ENCODE results near the gene PCGF6.
"Not testable (repeated sequence)": the region's sequence is repeated elsewhere in the genome, so short reads cannot be mapped to it uniquely, and the experiment has no call there.

The PCGF6 gene

DNA sequence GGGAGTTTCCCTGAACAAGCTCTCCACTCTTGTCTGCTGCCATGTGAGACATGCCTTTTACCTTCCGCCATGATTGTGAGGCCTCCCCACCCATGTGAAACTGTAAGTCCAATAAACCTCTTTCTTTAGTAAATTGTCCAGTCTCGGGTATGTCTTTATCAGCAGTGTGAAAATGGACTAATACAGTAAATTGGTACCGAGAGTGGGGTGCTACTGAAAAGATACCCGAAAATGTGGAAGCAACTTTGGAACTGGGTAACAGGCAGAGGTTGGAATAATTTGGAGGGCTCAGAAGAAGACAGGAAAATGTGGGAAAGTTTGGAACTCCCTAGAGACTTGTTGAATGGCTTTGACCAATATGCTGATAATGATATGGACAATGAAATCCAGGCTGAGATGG, 92.0 kb downstream of the PCGF6 start:
- not testable (repeated sequence) for H2AFZ ChIP-seq (ENCODE audit: low read length, unreplicated experiment); H3K4me1 ChIP-seq (ENCODE audit: control insufficient read depth, insufficient read depth, low read length, unreplicated experiment); H3K27me3 ChIP-seq (ENCODE audit: insufficient read depth, low read length); H3K36me3 ChIP-seq (ENCODE audit: insufficient read depth, low read length); H3K4me3 ChIP-seq (ENCODE audit: low read depth, low read length); H3K79me2 ChIP-seq (ENCODE audit: control insufficient read depth, insufficient read depth, low read length, unreplicated experiment); H3K27ac ChIP-seq (ENCODE audit: low read depth, low read length)

DNA sequence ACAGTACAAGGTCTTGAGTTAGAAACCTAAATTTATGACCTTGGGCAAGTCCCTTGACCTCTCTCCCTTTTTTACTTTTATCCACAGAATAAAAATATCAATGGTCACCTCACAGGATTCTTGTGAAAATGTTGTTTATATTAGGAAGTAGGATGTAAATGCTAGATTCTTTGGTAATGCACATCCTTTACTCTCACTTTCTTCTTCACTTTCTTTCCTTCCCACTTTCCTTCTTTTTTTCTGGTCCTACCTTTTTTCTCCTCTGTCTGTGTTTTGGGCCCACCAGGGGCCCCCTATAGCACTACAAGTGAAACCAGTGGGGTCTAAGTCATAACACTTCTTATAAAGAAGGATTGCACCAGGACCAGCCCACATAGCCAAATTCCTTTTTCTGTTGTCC, 93.1 kb downstream of the PCGF6 start:
- Histone ChIP-seq H3K4me3 (ENCODE audit: low read depth, low read length) (no peak overlapping the region), H3K4me1 (ENCODE audit: control insufficient read depth, insufficient read depth, low read length, unreplicated experiment) (peaks cover 4% of the 10 kb centered on the region), H3K27ac (ENCODE audit: low read depth, low read length) (no peak overlapping the region), H3K27me3 (ENCODE audit: insufficient read depth, low read length) (no peaks in the 10 kb centered on the region), H3K79me2 (ENCODE audit: control insufficient read depth, insufficient read depth, low read length, unreplicated experiment) (no peaks in the 10 kb centered on the region), H2AFZ (ENCODE audit: low read length, unreplicated experiment) (no peak overlapping the region), H3K36me3 (ENCODE audit: insufficient read depth, low read length) (no peaks in the 10 kb centered on the region)

DNA sequence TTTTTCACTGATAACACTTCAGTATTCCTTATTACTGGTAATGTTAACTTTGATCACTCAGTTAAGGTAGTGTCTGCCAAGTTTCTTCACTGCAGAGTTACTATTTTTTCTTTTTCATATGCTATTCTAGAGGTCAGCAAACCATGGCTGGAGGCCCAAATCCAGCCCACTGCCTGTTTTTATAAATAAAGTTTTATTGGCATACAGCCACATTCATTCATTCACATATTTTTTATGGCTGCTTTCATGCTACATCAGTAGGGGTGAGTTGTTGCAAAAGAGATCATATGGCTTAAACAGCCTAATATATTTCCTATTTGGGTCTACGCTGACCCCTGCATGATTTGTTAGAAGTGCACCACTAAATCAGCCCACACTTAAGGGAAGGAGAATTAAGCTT, 94.3 kb downstream of the PCGF6 start:
- peaks cover 4% of the 10 kb centered on the region for H3K4me1 ChIP-seq (ENCODE audit: control insufficient read depth, insufficient read depth, low read length, unreplicated experiment)
- no peak overlapping the region for H2AFZ ChIP-seq (ENCODE audit: low read length, unreplicated experiment)
- no peaks in the 10 kb centered on the region for H3K79me2 ChIP-seq (ENCODE audit: control insufficient read depth, insufficient read depth, low read length, unreplicated experiment)

GRCh38 chr10:103254538-103255325, 96.2 kb downstream of the PCGF6 start:
- H2AFZ ChIP-seq (ENCODE audit: low read length, unreplicated experiment) = no peak overlapping the region
- peaks cover 4% of the 10 kb centered on the region for H3K4me1 ChIP-seq (ENCODE audit: control insufficient read depth, insufficient read depth, low read length, unreplicated experiment)
- H3K79me2 ChIP-seq (ENCODE audit: control insufficient read depth, insufficient read depth, low read length, unreplicated experiment) = no peaks in the 10 kb centered on the region
- no peaks in the 10 kb centered on the region for H3K36me3 ChIP-seq (ENCODE audit: insufficient read depth, low read length)
- H3K27ac ChIP-seq (ENCODE audit: low read depth, low read length) = no peak overlapping the region
- H3K4me3 ChIP-seq (ENCODE audit: low read depth, low read length) = no peak overlapping the region
- no peaks in the 10 kb centered on the region for H3K27me3 ChIP-seq (ENCODE audit: insufficient read depth, low read length)

More for the DNA sequence above, 94.3 kb downstream of the PCGF6 start:
- no peak overlapping the region for H3K27ac ChIP-seq (ENCODE audit: low read depth, low read length)
- H3K4me3 ChIP-seq (ENCODE audit: low read depth, low read length) = no peak overlapping the region
- H3K27me3 ChIP-seq (ENCODE audit: insufficient read depth, low read length) = no peaks in the 10 kb centered on the region
- no peaks in the 10 kb centered on the region for H3K36me3 ChIP-seq (ENCODE audit: insufficient read depth, low read length)

GRCh38 chr10:103254113-103254512, 96.8 kb downstream of the PCGF6 start:
- H3K27me3 ChIP-seq (ENCODE audit: insufficient read depth, low read length) = no peaks in the 10 kb centered on the region
- no peak overlapping the region for H2AFZ ChIP-seq (ENCODE audit: low read length, unreplicated experiment)
- no peaks in the 10 kb centered on the region for H3K79me2 ChIP-seq (ENCODE audit: control insufficient read depth, insufficient read depth, low read length, unreplicated experiment)
- no peak overlapping the region for H3K27ac ChIP-seq (ENCODE audit: low read depth, low read length)
- no peak overlapping the region for H3K4me3 ChIP-seq (ENCODE audit: low read depth, low read length)
- H3K36me3 ChIP-seq (ENCODE audit: insufficient read depth, low read length) = no peaks in the 10 kb centered on the region
- H3K4me1 ChIP-seq (ENCODE audit: control insufficient read depth, insufficient read depth, low read length, unreplicated experiment) = peaks cover 4% of the 10 kb centered on the region

All from ACC112 (cell line).